Central memory CD8-positive, alpha-beta T cell (primary cell): Measurements from ENCODE around the gene SEC31B.

ENCODE experiments used
- ATAC-seq: fragments of 150-1000 bp; cut with Tn5 transposase; replicated peaks from 2 replicates; pipeline ENCODE4 v1.10.0; 2022; ENCODE audit warnings: mild to moderate bottlenecking, moderate FRiP score, moderate number of reproducible peaks; ENCODE audit not compliant: poor library complexity, severe bottlenecking; ENCODE audit errors: extremely low read depth
- DNase-seq, 2 donors: peaks; one replicate each; pipeline ENCODE4 v3.0.0; 2021; ENCODE audit warnings: low spot score in 2 of 2
- H3K27ac Mint-ChIP-seq: one replicate; pipeline ENCODE4 v1.8.0; 2022; ENCODE audit warnings: low read depth, mild to moderate bottlenecking, moderate library complexity, mixed read lengths
- H3K27me3 Mint-ChIP-seq: one replicate; pipeline ENCODE4 v1.8.0; 2022; ENCODE audit warnings: mixed read lengths
- H3K36me3 Mint-ChIP-seq: one replicate; pipeline ENCODE4 v1.8.0; 2022; ENCODE audit warnings: mild to moderate bottlenecking, moderate library complexity, mixed read lengths; ENCODE audit not compliant: insufficient read depth
- H3K4me1 Mint-ChIP-seq: one replicate; pipeline ENCODE4 v1.8.0; 2022; ENCODE audit warnings: mixed read lengths
- H3K4me3 Mint-ChIP-seq: one replicate; pipeline ENCODE4 v1.8.0; 2022; ENCODE audit warnings: mild to moderate bottlenecking, moderate library complexity, mixed read lengths
- H3K9me3 Mint-ChIP-seq: one replicate; pipeline ENCODE4 v1.8.0; 2022; ENCODE audit warnings: mixed read lengths

The SEC31B gene

GRCh38 chr10:100519311-100520051, at the start of gene SEC31B:
Gene SEC31B, minus strand, starts transcription at chr10:100519861. Its CDS starts 2,909 bp downstream, at chr10:100516952.
- Mint-ChIP-seq H3K4me1 (peaks cover 6% of the 10 kb centered on the region), H3K9me3 (no peaks in the 10 kb centered on the region), H3K27me3 (no peaks in the 10 kb centered on the region), H3K36me3 (peaks cover 9% of the 10 kb centered on the region), H3K4me3 (no peak within 1 kb of the TSS), H3K27ac (no peak within 1 kb of the TSS)
- ATAC-seq (no peak), DNase-seq (no peak)

GRCh38 chr10:100568912-100569311, 49.3 kb upstream of the SEC31B start:
- peaks cover 14% of the 10 kb centered on the region for H3K27me3 Mint-ChIP-seq
- H3K27ac Mint-ChIP-seq: no peak overlapping the region
- no peaks in the 10 kb centered on the region for H3K4me1 Mint-ChIP-seq
- ATAC-seq: no peak
- no peaks in the 10 kb centered on the region for H3K36me3 Mint-ChIP-seq
- H3K4me3 Mint-ChIP-seq: no peak overlapping the region
- no peak for DNase-seq
- H3K9me3 Mint-ChIP-seq: no peaks in the 10 kb centered on the region

- Mint-ChIP-seq H3K36me3 (peaks cover 1% of the 10 kb centered on the region), H3K4me3 (no peak overlapping the region), H3K27ac (no peak overlapping the region), H3K9me3 (no peaks in the 10 kb centered on the region), H3K4me1 (peaks cover 4% of the 10 kb centered on the region), H3K27me3 (peaks cover 3% of the 10 kb centered on the region)
- ATAC-seq (no peak), DNase-seq (no peak)
These were observed 48.2 kb upstream of the SEC31B start for GRCh38 chr10:100567826-100568225.

GRCh38 chr10:100567249-100567648, 47.6 kb upstream of the SEC31B start:
- H3K27ac Mint-ChIP-seq: no peak overlapping the region
- ATAC-seq (no peak), DNase-seq (no peak)
- H3K4me1 Mint-ChIP-seq: peaks cover 5% of the 10 kb centered on the region
- H3K4me3 Mint-ChIP-seq: no peak overlapping the region
- H3K27me3 Mint-ChIP-seq: no peaks in the 10 kb centered on the region
- no peaks in the 10 kb centered on the region for H3K9me3 Mint-ChIP-seq
- peaks cover 1% of the 10 kb centered on the region for H3K36me3 Mint-ChIP-seq

- no peaks in the 10 kb centered on the region for H3K9me3 Mint-ChIP-seq
- H3K27ac Mint-ChIP-seq: no peak overlapping the region
- no peaks in the 10 kb centered on the region for H3K27me3 Mint-ChIP-seq
- DNase-seq (no peak), ATAC-seq (no peak)
- peaks cover 5% of the 10 kb centered on the region for H3K4me1 Mint-ChIP-seq
- peaks cover 1% of the 10 kb centered on the region for H3K36me3 Mint-ChIP-seq
- H3K4me3 Mint-ChIP-seq: no peak overlapping the region
These were observed 46.9 kb upstream of the SEC31B start for GRCh38 chr10:100566561-100566960.

- Mint-ChIP-seq H3K27me3 (no peaks in the 10 kb centered on the region), H3K9me3 (no peaks in the 10 kb centered on the region), H3K4me1 (peaks cover 5% of the 10 kb centered on the region), H3K4me3 (no peak overlapping the region), H3K36me3 (peaks cover 2% of the 10 kb centered on the region), H3K27ac (no peak overlapping the region)
- no peak for DNase-seq
- no peak for ATAC-seq
These were observed 45.7 kb upstream of the SEC31B start for GRCh38 chr10:100565206-100565985.

- Mint-ChIP-seq H3K9me3 (no peaks in the 10 kb centered on the region), H3K4me3 (no peak overlapping the region), H3K27me3 (no peaks in the 10 kb centered on the region), H3K36me3 (peaks cover 4% of the 10 kb centered on the region), H3K27ac (no peak overlapping the region), H3K4me1 (peaks cover 5% of the 10 kb centered on the region)
- DNase-seq: peak; percentile 60 to 65
- peak; percentile 82 for ATAC-seq
These were observed 42.5 kb upstream of the SEC31B start for GRCh38 chr10:100562008-100562672.

GRCh38 chr10:100561005-100561404, 41.3 kb upstream of the SEC31B start:
- peaks cover 8% of the 10 kb centered on the region for H3K36me3 Mint-ChIP-seq
- H3K4me1 Mint-ChIP-seq: peaks cover 5% of the 10 kb centered on the region
- no peak overlapping the region for H3K27ac Mint-ChIP-seq
- H3K9me3 Mint-ChIP-seq: no peaks in the 10 kb centered on the region
- no peak for ATAC-seq
- H3K4me3 Mint-ChIP-seq: no peak overlapping the region
- no peaks in the 10 kb centered on the region for H3K27me3 Mint-ChIP-seq
- no peak for DNase-seq

- H3K36me3 Mint-ChIP-seq: peaks cover 8% of the 10 kb centered on the region
- no peak overlapping the region for H3K27ac Mint-ChIP-seq
- no peak for ATAC-seq
- H3K4me1 Mint-ChIP-seq: peaks cover 5% of the 10 kb centered on the region
- no peak overlapping the region for H3K4me3 Mint-ChIP-seq
- H3K27me3 Mint-ChIP-seq: no peaks in the 10 kb centered on the region
- no peak for DNase-seq
- no peaks in the 10 kb centered on the region for H3K9me3 Mint-ChIP-seq
These were observed 40.6 kb upstream of the SEC31B start for GRCh38 chr10:100560248-100560647.

GRCh38 chr10:100554902-100555301, 35.2 kb upstream of the SEC31B start:
- Mint-ChIP-seq H3K36me3 (peaks cover 14% of the 10 kb centered on the region), H3K9me3 (no peaks in the 10 kb centered on the region), H3K4me3 (no peak overlapping the region), H3K27ac (no peak overlapping the region), H3K27me3 (no peaks in the 10 kb centered on the region), H3K4me1 (no peaks in the 10 kb centered on the region)
- ATAC-seq (no peak), DNase-seq (no peak)

- no peak for ATAC-seq
- H3K36me3 Mint-ChIP-seq: peaks cover 23% of the 10 kb centered on the region
These were observed 34.3 kb upstream of the SEC31B start for GRCh38 chr10:100553929-100554328.

GRCh38 chr10:100551738-100552137, 32.1 kb upstream of the SEC31B start:
- no peak for DNase-seq
- H3K4me1 Mint-ChIP-seq: no peaks in the 10 kb centered on the region
- no peak for ATAC-seq
- H3K9me3 Mint-ChIP-seq: no peaks in the 10 kb centered on the region
- peaks cover 34% of the 10 kb centered on the region for H3K36me3 Mint-ChIP-seq
- H3K27me3 Mint-ChIP-seq: no peaks in the 10 kb centered on the region
- H3K27ac Mint-ChIP-seq: no peak overlapping the region
- no peak overlapping the region for H3K4me3 Mint-ChIP-seq

More at GRCh38 chr10:100553929-100554328, 34.3 kb upstream of the SEC31B start:
- H3K4me3 Mint-ChIP-seq: no peak overlapping the region
- no peaks in the 10 kb centered on the region for H3K9me3 Mint-ChIP-seq
- no peak for DNase-seq
- no peaks in the 10 kb centered on the region for H3K4me1 Mint-ChIP-seq
- H3K27me3 Mint-ChIP-seq: no peaks in the 10 kb centered on the region
- H3K27ac Mint-ChIP-seq: no peak overlapping the region
